GM10847 (cell line): ENCODE data around the gene SRRM3.

Source experiments
- POLR2A ChIP-seq: IDR thresholded peaks from 2 replicates; pipeline ENCODE4 v1.6.1; 2011; ENCODE audit not compliant: insufficient read length; ENCODE audit errors: extremely low read depth

Gene SRRM3

GRCh38 chr7:76225951-76226350 lies 24.3 kb downstream of the SRRM3 start:
- no peak for TF ChIP-seq POLR2A

GRCh38 chr7:76230214-76230613 lies 28.5 kb downstream of the SRRM3 start:
- no peak for TF ChIP-seq POLR2A

- TF ChIP-seq POLR2A = no peak
Measured at GRCh38 chr7:76231071-76231470, 29.4 kb downstream of the SRRM3 start.

- TF ChIP-seq POLR2A = no peak
Measured at GRCh38 chr7:76231583-76231982, 29.9 kb downstream of the SRRM3 start.

GRCh38 chr7:76232698-76233097 lies 31.0 kb downstream of the SRRM3 start:
- no peak for TF ChIP-seq POLR2A

- no peak for TF ChIP-seq POLR2A
Measured at GRCh38 chr7:76233538-76234281, 32.0 kb downstream of the SRRM3 start.

GRCh38 chr7:76234282-76234584 lies 32.5 kb downstream of the SRRM3 start:
- no peak for TF ChIP-seq POLR2A

GRCh38 chr7:76234931-76235441 lies 33.3 kb downstream of the SRRM3 start:
- no peak for TF ChIP-seq POLR2A

GRCh38 chr7:76236224-76236623 lies 34.5 kb downstream of the SRRM3 start:
- no peak for TF ChIP-seq POLR2A

GRCh38 chr7:76238326-76238725 lies 36.6 kb downstream of the SRRM3 start:
- no peak for TF ChIP-seq POLR2A

- TF ChIP-seq POLR2A = no peak
Measured at GRCh38 chr7:76241141-76241540, 39.4 kb downstream of the SRRM3 start.

GRCh38 chr7:76244781-76245391 lies 43.2 kb downstream of the SRRM3 start:
- TF ChIP-seq POLR2A = no peak

- TF ChIP-seq POLR2A = no peak
Measured at GRCh38 chr7:76246804-76247389, 45.2 kb downstream of the SRRM3 start.

- no peak for TF ChIP-seq POLR2A
Measured at GRCh38 chr7:76247938-76248337, 46.2 kb downstream of the SRRM3 start.

GRCh38 chr7:76252021-76252420 lies 50.3 kb downstream of the SRRM3 start:
- TF ChIP-seq POLR2A = no peak

- no peak for TF ChIP-seq POLR2A
Measured at GRCh38 chr7:76254781-76255180, 53.1 kb downstream of the SRRM3 start.
